BLaER1 (cell line): ENCODE data around the gene SPTBN1.

Experiments used
- H3K27ac ChIP-seq: shearing (Covaris generic); formaldehyde crosslinking; 2 replicates; pipeline ENCODE4 v1.8.1; 2022
- H3K27me3 ChIP-seq: shearing (Covaris generic); formaldehyde crosslinking; 2 replicates; pipeline ENCODE4 v1.8.1; 2022
- H3K36me3 ChIP-seq: shearing (Covaris generic); formaldehyde crosslinking; 2 replicates; pipeline ENCODE4 v1.8.1; 2022
- H3K4me1 ChIP-seq: shearing (Covaris generic); formaldehyde crosslinking; 2 replicates; pipeline ENCODE4 v1.8.1; 2022
- H3K4me2 ChIP-seq: shearing (Covaris generic); formaldehyde crosslinking; 2 replicates; pipeline ENCODE4 v1.8.1; 2022
- H3K4me3 ChIP-seq: shearing (Covaris generic); formaldehyde crosslinking; 2 replicates; pipeline ENCODE4 v1.8.1; 2022
- H3K9ac ChIP-seq: shearing (Covaris generic); formaldehyde crosslinking; 2 replicates; pipeline ENCODE4 v1.8.1; 2022
- H3K9me3 ChIP-seq: shearing (Covaris generic); formaldehyde crosslinking; 2 replicates; pipeline ENCODE4 v1.8.1; 2022
- H4K20me1 ChIP-seq: shearing (Covaris generic); formaldehyde crosslinking; 2 replicates; pipeline ENCODE4 v1.8.1; 2022
- Cebpa-rat ChIP-seq: shearing (Covaris generic); IDR thresholded peaks from 2 replicates; pipeline ENCODE4 v1.8.1; 2022

SPTBN1 gene

GRCh38 chr2:54598347-54599325, 142.5 kb downstream of the SPTBN1 start:
- H3K27me3 ChIP-seq, result no peaks in the 10 kb centered on the region
- H3K9ac ChIP-seq, result no peak overlapping the region
- no peak overlapping the region for H3K4me3 ChIP-seq
- H3K27ac ChIP-seq, result peak overlapping the region; percentile 62; the same call in 1 of the 2 replicates
- TF ChIP-seq Cebpa-rat, result no peak
- peaks cover 100% of the 10 kb centered on the region for H3K4me1 ChIP-seq
- H3K4me2 ChIP-seq, result peak overlapping the region; percentile 98
- H3K36me3 ChIP-seq, result peaks cover 74% of the 10 kb centered on the region
- H3K9me3 ChIP-seq, result no peaks in the 10 kb centered on the region; the same call in 1 of the 2 replicates
- peaks cover 86% of the 10 kb centered on the region for H4K20me1 ChIP-seq

- no peak for TF ChIP-seq Cebpa-rat
- Histone ChIP-seq H3K9me3 (no peaks in the 10 kb centered on the region; the same call in 1 of the 2 replicates), H3K4me1 (peaks cover 100% of the 10 kb centered on the region), H3K4me3 (no peak overlapping the region), H3K4me2 (peak overlapping the region; percentile 87), H3K9ac (no peak overlapping the region), H3K27me3 (no peaks in the 10 kb centered on the region), H4K20me1 (peaks cover 92% of the 10 kb centered on the region), H3K36me3 (peaks cover 77% of the 10 kb centered on the region), H3K27ac (peak overlapping the region; percentile 62; the same call in 1 of the 2 replicates)
Measured at GRCh38 chr2:54599326-54599710, 143.2 kb downstream of the SPTBN1 start.

GRCh38 chr2:54599914-54600313, 143.8 kb downstream of the SPTBN1 start:
- Histone ChIP-seq H3K27ac (peak overlapping the region; percentile 62), H3K4me2 (peak overlapping the region; percentile 87), H3K9ac (no peak overlapping the region), H3K9me3 (no peaks in the 10 kb centered on the region; the same call in 1 of the 2 replicates), H3K27me3 (no peaks in the 10 kb centered on the region), H4K20me1 (peaks cover 98% of the 10 kb centered on the region), H3K4me3 (0 out of 2 replicates have a peak overlapping the region, but pooled peaks have one; percentile 4), H3K4me1 (peaks cover 100% of the 10 kb centered on the region), H3K36me3 (peaks cover 76% of the 10 kb centered on the region)
- no peak for TF ChIP-seq Cebpa-rat

- Histone ChIP-seq H3K4me1 (peaks cover 100% of the 10 kb centered on the region), H3K4me3 (no peak overlapping the region), H4K20me1 (peaks cover 100% of the 10 kb centered on the region), H3K27me3 (no peaks in the 10 kb centered on the region), H3K36me3 (peaks cover 78% of the 10 kb centered on the region), H3K4me2 (peak overlapping the region; percentile 87), H3K9me3 (peaks cover 2% of the 10 kb centered on the region; the same call in 1 of the 2 replicates), H3K9ac (no peak overlapping the region), H3K27ac (peak overlapping the region; percentile 44)
- TF ChIP-seq Cebpa-rat, result no peak
Measured at GRCh38 chr2:54601339-54601738, 145.2 kb downstream of the SPTBN1 start.

GRCh38 chr2:54602736-54603322, 146.7 kb downstream of the SPTBN1 start:
- TF ChIP-seq Cebpa-rat, result no peak
- peak overlapping the region; percentile 87 for H3K4me2 ChIP-seq
- H3K36me3 ChIP-seq, result peaks cover 92% of the 10 kb centered on the region
- H3K4me1 ChIP-seq, result peaks cover 100% of the 10 kb centered on the region
- H3K27me3 ChIP-seq, result no peaks in the 10 kb centered on the region
- no peak overlapping the region for H3K4me3 ChIP-seq
- peaks cover 3% of the 10 kb centered on the region; the same call in 1 of the 2 replicates for H3K9me3 ChIP-seq
- H3K9ac ChIP-seq, result peak overlapping the region; percentile 68; the same call in 1 of the 2 replicates
- peaks cover 100% of the 10 kb centered on the region for H4K20me1 ChIP-seq
- H3K27ac ChIP-seq, result peak overlapping the region; percentile 72

- no peak for TF ChIP-seq Cebpa-rat
- Histone ChIP-seq H3K9ac (peak overlapping the region; percentile 68; the same call in 1 of the 2 replicates), H3K4me3 (no peak overlapping the region; the same call in 1 of the 2 replicates), H4K20me1 (peaks cover 100% of the 10 kb centered on the region), H3K4me1 (peaks cover 100% of the 10 kb centered on the region), H3K36me3 (peaks cover 92% of the 10 kb centered on the region), H3K9me3 (peaks cover 3% of the 10 kb centered on the region; the same call in 1 of the 2 replicates), H3K27me3 (no peaks in the 10 kb centered on the region), H3K4me2 (peak overlapping the region; percentile 87), H3K27ac (peak overlapping the region; percentile 72)
Measured at GRCh38 chr2:54603357-54603756, 147.2 kb downstream of the SPTBN1 start.

GRCh38 chr2:54603796-54604195, 147.7 kb downstream of the SPTBN1 start:
- peak overlapping the region; percentile 87 for H3K4me2 ChIP-seq
- TF ChIP-seq Cebpa-rat, result no peak
- H3K4me1 ChIP-seq, result peaks cover 100% of the 10 kb centered on the region
- H3K36me3 ChIP-seq, result peaks cover 92% of the 10 kb centered on the region
- peaks cover 3% of the 10 kb centered on the region; the same call in 1 of the 2 replicates for H3K9me3 ChIP-seq
- peak overlapping the region; percentile 72 for H3K27ac ChIP-seq
- no peaks in the 10 kb centered on the region for H3K27me3 ChIP-seq
- H3K9ac ChIP-seq, result peak overlapping the region; percentile 68
- peak overlapping the region; percentile 39 for H3K4me3 ChIP-seq
- peaks cover 100% of the 10 kb centered on the region for H4K20me1 ChIP-seq

GRCh38 chr2:54604871-54605270, 148.7 kb downstream of the SPTBN1 start:
- H3K36me3 ChIP-seq, result peaks cover 91% of the 10 kb centered on the region
- H3K27ac ChIP-seq, result peak overlapping the region; percentile 72
- TF ChIP-seq Cebpa-rat, result no peak
- H3K9ac ChIP-seq, result peak overlapping the region; percentile 68
- peak overlapping the region; percentile 39; the same call in 1 of the 2 replicates for H3K4me3 ChIP-seq
- H4K20me1 ChIP-seq, result peaks cover 100% of the 10 kb centered on the region
- no peaks in the 10 kb centered on the region for H3K27me3 ChIP-seq
- H3K9me3 ChIP-seq, result peaks cover 3% of the 10 kb centered on the region; the same call in 1 of the 2 replicates
- peak overlapping the region; percentile 87 for H3K4me2 ChIP-seq
- H3K4me1 ChIP-seq, result peaks cover 100% of the 10 kb centered on the region

GRCh38 chr2:54605836-54606235, 149.7 kb downstream of the SPTBN1 start:
- H4K20me1 ChIP-seq, result peaks cover 100% of the 10 kb centered on the region
- H3K4me1 ChIP-seq, result peaks cover 100% of the 10 kb centered on the region
- no peak overlapping the region for H3K27ac ChIP-seq
- H3K4me2 ChIP-seq, result peak overlapping the region; percentile 87; the same call in 1 of the 2 replicates
- no peak overlapping the region for H3K9ac ChIP-seq
- peaks cover 3% of the 10 kb centered on the region; the same call in 1 of the 2 replicates for H3K9me3 ChIP-seq
- peaks cover 90% of the 10 kb centered on the region for H3K36me3 ChIP-seq
- H3K4me3 ChIP-seq, result no peak overlapping the region
- no peak for TF ChIP-seq Cebpa-rat
- H3K27me3 ChIP-seq, result no peaks in the 10 kb centered on the region
